Adipose tissue (tissue), 3 donors: ENCODE data around the gene CNOT3. TPM values are rescaled to one million over a fixed set of nuclear protein-coding genes. Genes with fewer than 3 reads are reported as not detected.
"Not testable (repeated sequence)": the region's sequence is repeated elsewhere in the genome, so short reads cannot be mapped to it uniquely, and the experiment has no call there.

ENCODE experiments used
- H3K27ac ChIP-seq: one replicate; pipeline ENCODE4 v1.5.1; 2013; ENCODE audit warnings: low read depth, low read length
- WGBS, 3 donors: extraction: QIAGEN DNeasy Blood & Tissue Kit; methylation state at CpG; one replicate each; pipeline ENCODE4 v1.1.7; 2013; 5-methylcytosine and 5-hydroxymethylcytosine counted together
- polyA plus RNA-seq, 3 donors: library from polyadenylated mRNA; stranded (reverse); fragments of 200-250 nt; gene quantifications; one replicate each; pipeline ENCODE4 v1.2.3, GENCODE V29; 2013
- donor health status: healthy with polysubstance abuse.
- donor health status: Bipolar disorder and iron deficiency.
- donor health status: healthy.

CNOT3 gene
- 10 to 100 TPM; 19.4 to 23.6 (median 20.7) TPM for polyA plus RNA-seq

- H3K27ac ChIP-seq: peak within 1 kb of the TSS; percentile 40
- WGBS, 3 donors: 1% methylated on average over 80 to 103 of the region's 103 CpGs
Measured at GRCh38 chr19:54137699-54138488, at the start of gene CNOT3. Gene CNOT3, plus strand, starts transcription at chr19:54137762. Its CDS starts 5,217 bp downstream, at chr19:54142979.

GRCh38 chr19:54094426-54095000 lies 43.0 kb upstream of the CNOT3 start:
- WGBS, 3 donors: 67 to 84% (median 68%) methylated on average over 17 of the region's 17 CpGs
- no peak overlapping the region for H3K27ac ChIP-seq

DNA sequence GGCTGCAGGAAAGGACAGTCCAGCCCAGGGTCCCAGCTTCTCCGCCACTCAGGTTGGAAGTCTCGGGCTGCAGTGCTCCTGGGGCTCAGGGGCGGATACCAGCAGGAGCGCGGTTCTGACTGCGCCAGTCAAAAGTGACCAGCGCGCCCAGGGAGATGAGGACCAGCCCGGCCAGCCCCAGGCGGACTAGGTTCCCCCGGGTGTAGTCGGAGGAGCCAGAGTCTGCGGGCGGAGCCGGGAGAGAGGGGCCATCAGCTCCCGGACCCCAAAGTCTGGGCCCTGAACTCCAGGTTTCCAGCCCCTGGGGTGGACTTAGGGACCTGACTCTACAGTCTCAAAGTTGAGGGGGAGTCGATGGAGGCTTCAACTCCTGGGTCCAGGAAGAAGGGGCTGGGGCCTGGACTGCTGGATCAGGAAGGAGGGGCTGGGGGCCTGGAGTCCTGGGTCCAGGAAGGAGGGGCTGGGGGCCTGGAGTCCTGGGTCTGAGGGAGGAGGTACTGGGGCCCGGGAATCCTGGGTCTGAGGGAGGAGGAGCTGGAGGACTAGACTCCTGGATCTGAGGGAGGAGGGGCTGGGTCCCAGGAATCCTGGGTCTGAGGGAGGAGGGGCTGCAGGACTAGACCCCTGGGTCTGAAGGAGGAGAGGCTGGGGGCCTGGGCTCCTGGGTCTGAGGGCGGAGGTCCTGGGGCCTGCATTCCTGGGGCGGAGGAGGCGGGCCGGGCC lies 42.3 kb upstream of the CNOT3 start:
- WGBS, 3 donors: 71 to 73% (median 73%) methylated on average over 22 of the region's 22 CpGs
- no peak overlapping the region for H3K27ac ChIP-seq

- WGBS, 3 donors: 1 to 2% (median 1%) methylated on average over 23 to 46 of the region's 46 CpGs
- not testable (repeated sequence) for H3K27ac ChIP-seq
Measured at GRCh38 chr19:54095859-54096616, 41.5 kb upstream of the CNOT3 start.

GRCh38 chr19:54096617-54097106 lies 40.9 kb upstream of the CNOT3 start:
- no peak overlapping the region for H3K27ac ChIP-seq
- WGBS, 3 donors: 8 to 11% (median 11%) methylated on average over 14 of the region's 14 CpGs

DNA sequence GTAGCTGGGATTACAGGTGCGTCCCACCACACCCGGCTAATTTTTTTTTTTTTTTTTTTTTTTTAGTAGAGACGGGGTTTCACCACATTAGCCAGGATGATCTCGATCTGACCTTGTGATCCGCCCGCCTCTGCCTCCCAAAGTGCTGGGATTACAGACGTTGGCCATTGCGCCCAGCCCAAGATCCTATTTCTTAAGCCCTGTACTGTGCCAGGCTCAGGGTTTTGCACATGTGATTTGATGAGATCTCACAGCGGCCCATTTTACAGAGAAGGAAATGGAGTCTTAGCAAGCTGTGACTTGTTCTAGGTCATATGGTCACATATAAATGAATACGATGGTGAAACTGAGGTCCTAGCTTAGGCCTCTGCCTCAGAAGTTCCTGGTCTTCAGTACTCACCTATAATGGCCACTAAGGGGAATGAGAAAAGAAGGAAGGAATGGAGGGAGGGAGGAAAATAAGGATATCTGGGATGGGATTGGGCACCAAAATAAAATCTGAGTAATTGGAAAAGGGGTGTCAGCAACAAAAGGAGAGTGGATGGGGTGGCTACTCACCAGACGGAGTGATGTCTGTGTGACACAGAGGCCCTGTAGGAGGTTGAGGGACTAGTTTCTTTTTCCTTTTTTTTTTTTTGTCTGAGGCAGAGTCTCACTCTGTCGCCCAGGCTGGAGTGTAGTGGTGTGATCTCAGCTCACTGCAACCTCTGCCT lies 38.2 kb upstream of the CNOT3 start:
- 79 to 81% (median 80%) methylated on average over 10 to 12 of the region's 12 CpGs for WGBS, 3 donors
- no peak overlapping the region for H3K27ac ChIP-seq

DNA sequence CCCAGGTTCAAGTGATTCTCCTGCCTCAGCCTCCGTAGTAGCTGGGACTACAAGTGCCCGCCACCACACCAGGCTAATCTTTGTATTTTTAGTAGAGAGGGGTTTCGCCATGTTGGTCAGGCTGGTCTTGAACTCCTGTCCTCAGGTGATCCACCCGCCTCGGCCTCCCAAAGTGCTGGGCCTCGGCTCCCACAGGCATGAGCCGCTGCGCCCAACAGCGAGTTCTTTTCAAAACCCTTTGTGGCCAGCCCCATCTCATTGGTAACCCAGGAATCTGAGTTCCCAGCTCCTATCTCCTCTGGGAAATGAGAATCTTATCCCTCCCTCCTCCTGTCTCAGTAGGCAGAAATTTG lies 37.7 kb upstream of the CNOT3 start:
- H3K27ac ChIP-seq: not testable (repeated sequence)
- WGBS, 3 donors: 74 to 86% (median 78%) methylated on average over 9 of the region's 9 CpGs

GRCh38 chr19:54100561-54100960 lies 37.0 kb upstream of the CNOT3 start, which contains the start of gene OSCAR:
Gene OSCAR, minus strand, starts transcription at chr19:54100803. Its CDS starts 11 bp downstream, at chr19:54100792.
- no peak within 1 kb of the TSS for H3K27ac ChIP-seq
- WGBS, 3 donors: 34 to 58% (median 47%) methylated on average over 5 of the region's 5 CpGs

- H3K27ac ChIP-seq: no peak within 1 kb of the TSS
- 2 to 4% (median 2%) methylated on average over 52 to 54 of the region's 54 CpGs for WGBS, 3 donors
Measured at GRCh38 chr19:54102421-54103169, 35.0 kb upstream of the CNOT3 start, which contains the start of gene NDUFA3. Gene NDUFA3, plus strand, starts transcription at chr19:54102855. Its CDS starts 24 bp downstream, at chr19:54102879.

DNA sequence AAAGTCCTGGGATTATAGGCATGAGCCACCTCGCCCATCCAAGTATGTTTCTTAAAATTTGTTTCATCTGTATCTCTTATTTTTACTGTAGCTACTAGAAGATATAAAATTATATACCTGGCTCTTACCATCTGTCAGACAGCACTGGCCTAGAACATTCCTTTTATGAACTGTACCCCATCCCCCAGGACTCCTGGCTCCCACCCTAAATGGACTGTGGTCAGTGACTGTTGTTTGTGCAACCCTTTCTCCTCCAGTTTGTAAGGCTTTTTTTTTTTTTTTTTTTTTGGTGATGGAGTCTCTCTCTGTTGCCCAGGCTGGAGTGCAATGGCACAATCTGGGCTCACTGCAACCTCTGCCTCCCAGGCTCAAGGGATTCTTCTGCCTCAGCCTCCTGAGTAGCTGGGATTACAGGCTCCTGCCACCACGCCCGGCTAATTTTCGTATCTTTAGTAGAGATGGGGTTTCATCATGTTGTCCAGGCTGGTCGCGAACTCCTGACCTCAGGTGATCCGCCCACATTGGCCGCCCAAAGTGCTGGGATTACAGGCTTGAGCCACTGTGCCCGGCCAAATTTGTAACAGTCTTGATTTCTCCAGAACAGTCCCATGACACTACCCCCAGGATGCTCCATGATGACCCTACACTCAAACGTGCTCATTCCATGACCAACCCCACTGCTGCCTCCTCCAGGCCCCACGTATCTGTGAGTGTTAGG lies 32.4 kb upstream of the CNOT3 start:
- WGBS, 3 donors: 85 to 89% (median 86%) methylated on average over 11 of the region's 11 CpGs
- no peak overlapping the region for H3K27ac ChIP-seq

- no peak overlapping the region for H3K27ac ChIP-seq
- WGBS, 3 donors: 87 to 95% (median 94%) methylated on average over 10 of the region's 10 CpGs
Measured at GRCh38 chr19:54105796-54106195, 31.8 kb upstream of the CNOT3 start.

DNA sequence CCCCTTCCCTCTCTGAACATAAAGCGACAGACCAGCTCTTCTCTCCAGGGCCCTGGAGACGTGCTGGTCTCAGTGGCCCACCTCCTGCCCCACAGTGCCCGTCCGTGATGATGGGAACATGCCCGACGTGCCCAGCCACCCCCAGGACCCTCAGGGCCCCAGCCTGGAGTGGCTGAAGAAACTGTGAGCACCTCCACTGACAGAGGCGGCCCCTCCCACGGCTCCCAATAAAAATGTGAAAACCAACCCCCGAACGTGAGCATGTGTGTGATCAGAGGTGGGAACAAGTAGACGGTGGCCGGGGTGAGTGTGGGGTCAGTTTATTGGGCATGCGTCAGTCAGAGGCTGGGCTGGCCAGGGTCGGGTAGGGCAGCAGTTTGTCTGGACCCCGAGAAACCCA lies 30.8 kb upstream of the CNOT3 start:
- no peak overlapping the region for H3K27ac ChIP-seq
- 78 to 85% (median 83%) methylated on average over 15 of the region's 15 CpGs for WGBS, 3 donors

DNA sequence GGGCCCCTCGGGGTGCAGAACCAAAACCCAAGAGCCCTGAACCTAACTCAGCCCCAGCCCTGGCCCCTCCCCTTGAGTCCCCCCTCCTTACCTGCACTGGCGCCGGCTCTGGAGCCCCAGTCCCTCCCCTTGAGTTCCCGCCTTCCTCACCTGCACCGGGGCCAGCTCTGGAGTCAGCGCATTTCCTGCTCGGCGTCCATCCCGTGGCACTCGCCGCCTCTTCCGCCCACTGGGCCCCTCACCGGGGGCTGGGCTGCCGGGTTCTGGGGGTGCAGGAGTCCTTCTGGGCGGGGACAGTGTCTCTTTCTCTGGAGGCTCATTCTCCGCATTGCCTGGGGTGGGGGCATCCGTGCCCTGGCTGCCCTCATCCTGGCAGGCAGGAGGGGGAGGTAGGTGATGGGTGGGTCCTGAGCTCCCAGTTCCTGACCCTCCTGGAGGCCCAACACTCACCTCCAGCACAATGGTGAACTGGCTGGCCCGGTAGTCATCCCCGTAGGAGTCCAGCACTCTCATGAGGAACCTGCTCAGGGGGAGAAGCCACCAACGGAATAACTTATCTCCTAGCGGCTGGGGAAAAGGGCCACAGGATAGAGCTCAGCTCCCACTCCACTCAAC lies 29.6 kb upstream of the CNOT3 start:
- no peak overlapping the region for H3K27ac ChIP-seq
- 80 to 84% (median 81%) methylated on average over 19 to 21 of the region's 21 CpGs for WGBS, 3 donors

GRCh38 chr19:54108496-54108895 lies 29.1 kb upstream of the CNOT3 start:
- 72 to 83% (median 81%) methylated on average over 7 of the region's 7 CpGs for WGBS, 3 donors
- no peak overlapping the region for H3K27ac ChIP-seq

DNA sequence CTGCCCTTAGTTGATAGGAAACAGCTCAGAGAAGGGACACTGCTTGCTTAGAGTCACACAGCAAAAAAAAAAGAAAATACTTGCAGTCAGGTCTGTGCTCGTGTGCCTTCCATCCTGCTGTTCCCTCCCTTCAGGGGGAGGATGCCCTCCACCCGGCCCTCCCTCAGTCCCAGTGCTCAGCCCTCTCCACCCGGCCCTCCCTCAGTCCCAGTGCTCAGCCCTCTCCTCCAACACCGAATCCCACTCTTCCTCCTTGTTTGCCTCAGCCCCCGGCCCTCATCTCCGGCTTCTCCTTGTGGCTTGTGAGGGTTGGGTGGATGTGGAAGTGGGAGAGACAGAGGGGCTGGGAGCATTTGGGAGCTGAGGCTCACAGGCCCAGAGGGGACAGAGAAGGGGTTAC lies 27.9 kb upstream of the CNOT3 start:
- H3K27ac ChIP-seq: no peak overlapping the region
- 68 to 74% (median 73%) methylated on average over 6 of the region's 6 CpGs for WGBS, 3 donors
